BJ (cell line): Measurements from ENCODE around the gene NAGLU. TPM values are rescaled to one million over a fixed set of nuclear protein-coding genes. Genes with fewer than 3 reads are reported as not detected.
"Not testable (repeated sequence)": the region's sequence is repeated elsewhere in the genome, so short reads cannot be mapped to it uniquely, and the experiment has no call there.

ENCODE experiments used
- CTCF ChIA-PET: fragments of 350-600 bp; formaldehyde crosslinking; extraction: SDS; loops from one replicate; lab custom pipeline; 2021; ENCODE audit warnings: antibody characterized with exemption, inconsistent platforms; lab: Yijun Ruan, JAX
- POLR2A ChIA-PET: fragments of 300-600 bp; sonication (Branson Sonifier 250); formaldehyde crosslinking; extraction: SDS; loops from one replicate; lab custom pipeline; 2021; ENCODE audit warnings: antibody characterized with exemption; lab: Charles Lee
- DNase-seq: peaks from one replicate; pipeline ENCODE4 v3.0.0-alpha.2; 2011; ENCODE audit warnings: low read depth
- H3K27me3 ChIP-seq: 2 replicates; pipeline ENCODE4 v1.6.0; 2011; ENCODE audit warnings: low read length; ENCODE audit not compliant: control insufficient read depth, insufficient read depth
- H3K36me3 ChIP-seq: 2 replicates; pipeline ENCODE4 v1.5.1; 2011; ENCODE audit warnings: low read length; ENCODE audit not compliant: control insufficient read depth, insufficient read depth
- H3K4me3 ChIP-seq: 2 replicates; pipeline ENCODE4 v1.5.1; 2011; ENCODE audit warnings: low read depth, mild to moderate bottlenecking, control low read depth, low read length
- polyA plus RNA-seq: library from polyadenylated mRNA; depleted of rRNA; stranded (reverse); fragments of >200 nt; gene quantifications from 2 replicates; pipeline ENCODE4 v1.2.3, GENCODE V29; 2011
- TF ChIP-seq, protein P1 (sequence below): IDR thresholded peaks from 2 replicates; pipeline ENCODE4 v1.5.1; 2011; ENCODE audit warnings: low read depth, mild to moderate bottlenecking, control low read depth, inconsistent platforms, low read length, moderate library complexity; ENCODE audit not compliant: insufficient read depth

Gene NAGLU
- polyA plus RNA-seq, 1 experiment: 45.3 TPM

DNA sequence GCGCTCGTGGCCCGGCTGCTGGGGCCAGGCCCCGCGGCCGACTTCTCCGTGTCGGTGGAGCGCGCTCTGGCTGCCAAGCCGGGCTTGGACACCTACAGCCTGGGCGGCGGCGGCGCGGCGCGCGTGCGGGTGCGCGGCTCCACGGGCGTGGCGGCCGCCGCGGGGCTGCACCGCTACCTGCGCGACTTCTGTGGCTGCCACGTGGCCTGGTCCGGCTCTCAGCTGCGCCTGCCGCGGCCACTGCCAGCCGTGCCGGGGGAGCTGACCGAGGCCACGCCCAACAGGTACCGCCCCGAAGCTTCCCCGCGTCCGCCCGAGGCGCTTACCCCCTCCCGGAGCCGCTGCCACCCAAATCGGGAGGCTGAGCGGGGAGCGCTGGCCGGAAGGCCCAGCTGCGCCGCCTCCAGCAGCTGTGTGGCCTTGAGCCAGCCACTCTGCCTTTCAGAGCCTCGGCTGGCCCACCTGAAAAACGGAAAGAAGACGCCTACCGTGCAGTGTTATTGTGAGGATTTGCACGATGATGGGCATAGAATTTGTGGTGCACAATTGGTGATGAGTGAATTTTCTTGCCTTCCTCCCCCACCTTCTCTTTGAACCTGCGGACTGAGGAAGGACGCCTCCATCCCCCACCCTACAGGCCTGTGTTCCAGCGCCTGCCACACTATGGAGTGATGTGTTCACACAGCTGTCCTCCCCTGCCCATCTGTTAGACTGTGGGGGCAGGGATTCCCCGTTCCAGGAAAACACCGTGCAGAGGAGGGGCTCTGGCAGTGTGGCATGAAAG lies 523 bp downstream of the NAGLU start:
- CTCF ChIA-PET: interaction anchor here (0.6 to 2.1 kb wide), 10 partner anchors 9 to 225 kb away, joined by 3 to 11 read pairs (median 3); no protein-coding TSS in a partner anchor
- POLR2A ChIA-PET: interaction anchor here (0.5 to 1.2 kb wide), 3 partner anchors 11 to 212 kb away, joined by 3 to 14 read pairs (median 4); no protein-coding TSS in a partner anchor
- DNase-seq: no peak
- H3K4me3 ChIP-seq: peak overlapping the region; percentile 48
- H3K27me3 ChIP-seq: no peaks in the 10 kb centered on the region
- TF ChIP-seq, protein P1, sequence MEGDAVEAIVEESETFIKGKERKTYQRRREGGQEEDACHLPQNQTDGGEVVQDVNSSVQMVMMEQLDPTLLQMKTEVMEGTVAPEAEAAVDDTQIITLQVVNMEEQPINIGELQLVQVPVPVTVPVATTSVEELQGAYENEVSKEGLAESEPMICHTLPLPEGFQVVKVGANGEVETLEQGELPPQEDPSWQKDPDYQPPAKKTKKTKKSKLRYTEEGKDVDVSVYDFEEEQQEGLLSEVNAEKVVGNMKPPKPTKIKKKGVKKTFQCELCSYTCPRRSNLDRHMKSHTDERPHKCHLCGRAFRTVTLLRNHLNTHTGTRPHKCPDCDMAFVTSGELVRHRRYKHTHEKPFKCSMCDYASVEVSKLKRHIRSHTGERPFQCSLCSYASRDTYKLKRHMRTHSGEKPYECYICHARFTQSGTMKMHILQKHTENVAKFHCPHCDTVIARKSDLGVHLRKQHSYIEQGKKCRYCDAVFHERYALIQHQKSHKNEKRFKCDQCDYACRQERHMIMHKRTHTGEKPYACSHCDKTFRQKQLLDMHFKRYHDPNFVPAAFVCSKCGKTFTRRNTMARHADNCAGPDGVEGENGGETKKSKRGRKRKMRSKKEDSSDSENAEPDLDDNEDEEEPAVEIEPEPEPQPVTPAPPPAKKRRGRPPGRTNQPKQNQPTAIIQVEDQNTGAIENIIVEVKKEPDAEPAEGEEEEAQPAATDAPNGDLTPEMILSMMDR: no peak
- peaks cover 12% of the 10 kb centered on the region for H3K36me3 ChIP-seq

GRCh38 chr17:42537156-42537805 lies 1.2 kb downstream of the NAGLU start:
- POLR2A ChIA-PET: no interaction called here
- H3K36me3 ChIP-seq: peaks cover 13% of the 10 kb centered on the region
- CTCF ChIA-PET: interaction anchor here (0.6 to 1.7 kb wide), 3 partner anchors 17 to 22 kb away, joined by 3 to 7 read pairs (median 3); no protein-coding TSS in a partner anchor
- H3K27me3 ChIP-seq: no peaks in the 10 kb centered on the region
- H3K4me3 ChIP-seq: peak overlapping the region; percentile 48
- TF ChIP-seq, protein P1: no peak
- no peak for DNase-seq

- CTCF ChIA-PET: no interaction called here
- Histone ChIP-seq H3K4me3 (no peak overlapping the region), H3K27me3 (no peaks in the 10 kb centered on the region), H3K36me3 (peaks cover 16% of the 10 kb centered on the region)
- no peak for DNase-seq
- TF ChIP-seq, protein P1: no peak
- POLR2A ChIA-PET: no interaction called here
Observed at GRCh38 chr17:42537826-42538451, 1.9 kb downstream of the NAGLU start.

GRCh38 chr17:42538482-42538881 lies 2.4 kb downstream of the NAGLU start:
- DNase-seq: no peak
- Histone ChIP-seq H3K27me3 (no peaks in the 10 kb centered on the region), H3K36me3 (peaks cover 19% of the 10 kb centered on the region), H3K4me3 (no peak overlapping the region)
- TF ChIP-seq, protein P1: no peak
- ChIA-PET CTCF (interaction anchor here (0.8 kb wide), 1 partner anchor 39 kb away, joined by 3 read pairs; the partner anchor contains the start of gene PSMC3IP), POLR2A (no interaction called here)

GRCh38 chr17:42540558-42540957 lies 4.5 kb downstream of the NAGLU start:
- DNase-seq, H3K4me3 ChIP-seq, H3K27me3 ChIP-seq: not testable (repeated sequence)
- POLR2A ChIA-PET: interaction anchor here (0.6 kb wide), 1 partner anchor 182 kb away, joined by 5 read pairs; no protein-coding TSS in a partner anchor
- CTCF ChIA-PET: interaction anchor here (0.8 kb wide), 1 partner anchor 9 kb away, joined by 3 read pairs; no protein-coding TSS in a partner anchor
- peaks cover 22% of the 10 kb centered on the region for H3K36me3 ChIP-seq
